Measurements from ENCODE around the gene PLA2G2A.
A peak's percentile ranks its signal among the peaks of the same experiment; 100 is the strongest.

Gene PLA2G2A

GRCh38 chr1:19979494-19979977, at the start of gene PLA2G2A:
PLA2G2A (minus strand) TSS chr1:19979618; CDS start chr1:19978773, 845 bp downstream.
- TF ChIP-seq ZFX (IDR thresholded peaks at IDR 0.05) (no peak), CTCF (conservative IDR thresholded peaks at IDR 0.05) (no peak)
- H3K27ac ChIP-seq = no peak within 1 kb of the TSS

GRCh38 chr1:20028726-20029125, 49.3 kb upstream of the PLA2G2A start:
- TF ChIP-seq ZFX (IDR thresholded peaks at IDR 0.05) = no peak
- TF ChIP-seq CTCF (conservative IDR thresholded peaks at IDR 0.05) = no peak
- H3K27ac ChIP-seq = peak overlapping the region; percentile 90; the same call in 1 of the 2 replicates

- TF ChIP-seq ZFX (IDR thresholded peaks at IDR 0.05) (no peak), CTCF (conservative IDR thresholded peaks at IDR 0.05) (no peak)
- no peak overlapping the region for H3K27ac ChIP-seq
These were observed 48.7 kb upstream of the PLA2G2A start for GRCh38 chr1:20028125-20028524.

- TF ChIP-seq CTCF (conservative IDR thresholded peaks at IDR 0.05) = no peak
- no peak for TF ChIP-seq ZFX (IDR thresholded peaks at IDR 0.05)
- no peak overlapping the region for H3K27ac ChIP-seq
These were observed 38.3 kb upstream of the PLA2G2A start for GRCh38 chr1:20017741-20018140.

- TF ChIP-seq ZFX (IDR thresholded peaks at IDR 0.05) = no peak
- TF ChIP-seq CTCF (conservative IDR thresholded peaks at IDR 0.05) = no peak
- no peak overlapping the region for H3K27ac ChIP-seq
These were observed 34.7 kb upstream of the PLA2G2A start for GRCh38 chr1:20014153-20014552.

GRCh38 chr1:20010016-20010415, 30.6 kb upstream of the PLA2G2A start:
- no peak for TF ChIP-seq CTCF (conservative IDR thresholded peaks at IDR 0.05)

GRCh38 chr1:20009212-20009611, 29.8 kb upstream of the PLA2G2A start:
- TF ChIP-seq CTCF (conservative IDR thresholded peaks at IDR 0.05) = no peak
- H3K27ac ChIP-seq = no peak overlapping the region

More at GRCh38 chr1:20010016-20010415, 30.6 kb upstream of the PLA2G2A start:
- H3K27ac ChIP-seq = no peak overlapping the region

Measured in C4-2B (cell line).